Upper lobe of left lung (tissue), 4 donors: ENCODE measurements around the gene EFR3B.

ENCODE experiments used
- CTCF ChIP-seq, 6 experiments: fragments of 450-650 bp in 4 of 6; fragments of 200-600 bp in 2 of 6; sonication (generic) in 2 of 6; IDR thresholded peaks; one replicate each; pipeline ENCODE4 v1.5.1; 2016 to 2019; ENCODE audit warnings: antibody characterized with exemption in 6 of 6
- EP300 ChIP-seq, 4 donors: sonication (generic); formaldehyde crosslinking; IDR thresholded peaks; one replicate each; pipeline ENCODE4 v1.5.1; 2017; ENCODE audit warnings: antibody characterized with exemption in 4 of 4, control low read depth in 2 of 4
- POLR2A ChIP-seq, 4 donors: fragments of 450-650 bp; IDR thresholded peaks; one replicate each; pipeline ENCODE4 v1.5.1; 2016 to 2017; ENCODE audit warnings: antibody characterized with exemption in 4 of 4, mild to moderate bottlenecking in 2 of 4
- POLR2AphosphoS5 ChIP-seq, 2 donors: sonication (generic); formaldehyde crosslinking; IDR thresholded peaks; one replicate each; pipeline ENCODE4 v1.5.1; 2017; ENCODE audit warnings: antibody characterized with exemption in 2 of 2

- TF ChIP-seq CTCF (IDR thresholded peaks at IDR 0.05) = no peak
- TF ChIP-seq POLR2A (IDR thresholded peaks at IDR 0.05) = no peak
- TF ChIP-seq EP300 (IDR thresholded peaks at IDR 0.05) = no peak
- no peak for TF ChIP-seq POLR2AphosphoS5 (IDR thresholded peaks at IDR 0.05)
Measured at GRCh38 chr2:25184254-25184653, 142.4 kb downstream of the EFR3B start.
